ENCODE results near the gene SV2C.
"Not testable (repeated sequence)": the region's sequence is repeated elsewhere in the genome, so short reads cannot be mapped to it uniquely, and the experiment has no call there.

Gene SV2C

GRCh38 chr5:76082772-76083554 is at the start of gene SV2C:
Gene SV2C (plus strand): TSS chr5:76083383. CDS start chr5:76131751, 48,368 bp downstream.
- Histone ChIP-seq H3K9me3 (ENCODE audit: insufficient read depth, low read length, severe bottlenecking) (no peaks in the 10 kb centered on the region), H3K27ac (ENCODE audit: low read length) (no peak within 1 kb of the TSS), H4K20me1 (ENCODE audit: insufficient read depth, low read length) (no peaks in the 10 kb centered on the region), H3K9ac (ENCODE audit: low read depth, low read length) (no peak within 1 kb of the TSS), H3K79me2 (ENCODE audit: insufficient read depth, low read length) (no peaks in the 10 kb centered on the region), H2AFZ (ENCODE audit: low read depth, low read length) (no peak within 1 kb of the TSS), H3K27me3 (ENCODE audit: insufficient read depth, low read length, poor library complexity) (no peaks in the 10 kb centered on the region), H3K36me3 (ENCODE audit: insufficient read depth, low read length) (no peaks in the 10 kb centered on the region), H3K4me1 (ENCODE audit: insufficient read depth, low read length) (no peaks in the 10 kb centered on the region), H3K4me2 (ENCODE audit: insufficient read depth, low read length) (no peak within 1 kb of the TSS), H3K4me3 (ENCODE audit: low read depth in 1 of 2, low read length in 2 of 2) (no peak within 1 kb of the TSS)
- no peak for TF ChIP-seq EZH2 (IDR thresholded peaks at IDR 0.05; ENCODE audit: borderline replicate concordance, low read depth, low read length, severe bottlenecking)
- no peak for TF ChIP-seq CTCF (IDR thresholded peaks at IDR 0.05; ENCODE audit: borderline replicate concordance, extremely low read depth, low read length, poor library complexity, severe bottlenecking)
- no peak for ATAC-seq (ENCODE audit: insufficient read depth, low read depth)
- DNase-seq: no peak

- not testable (repeated sequence) for ATAC-seq (ENCODE audit: insufficient read depth, low read depth); H3K79me2 ChIP-seq (ENCODE audit: insufficient read depth, low read length); H3K9ac ChIP-seq (ENCODE audit: low read depth, low read length); H3K4me1 ChIP-seq (ENCODE audit: insufficient read depth, low read length); H3K27me3 ChIP-seq (ENCODE audit: insufficient read depth, low read length, poor library complexity); H3K4me3 ChIP-seq (ENCODE audit: low read depth in 1 of 2, low read length in 2 of 2); H3K9me3 ChIP-seq (ENCODE audit: insufficient read depth, low read length, severe bottlenecking); H3K36me3 ChIP-seq (ENCODE audit: insufficient read depth, low read length); H4K20me1 ChIP-seq (ENCODE audit: insufficient read depth, low read length); DNase-seq; H3K27ac ChIP-seq (ENCODE audit: low read length); H3K4me2 ChIP-seq (ENCODE audit: insufficient read depth, low read length); H2AFZ ChIP-seq (ENCODE audit: low read depth, low read length)
Measured at GRCh38 chr5:76037736-76038151, 45.4 kb upstream of the SV2C start.

- Histone ChIP-seq H3K27ac (ENCODE audit: low read length) (no peak overlapping the region), H4K20me1 (ENCODE audit: insufficient read depth, low read length) (no peaks in the 10 kb centered on the region), H3K36me3 (ENCODE audit: insufficient read depth, low read length) (no peaks in the 10 kb centered on the region), H3K4me2 (ENCODE audit: insufficient read depth, low read length) (no peak overlapping the region), H3K9me3 (ENCODE audit: insufficient read depth, low read length, severe bottlenecking) (no peaks in the 10 kb centered on the region), H3K9ac (ENCODE audit: low read depth, low read length) (no peak overlapping the region), H2AFZ (ENCODE audit: low read depth, low read length) (no peak overlapping the region), H3K27me3 (ENCODE audit: insufficient read depth, low read length, poor library complexity) (no peaks in the 10 kb centered on the region), H3K4me1 (ENCODE audit: insufficient read depth, low read length) (no peaks in the 10 kb centered on the region), H3K79me2 (ENCODE audit: insufficient read depth, low read length) (no peaks in the 10 kb centered on the region), H3K4me3 (ENCODE audit: low read depth in 1 of 2, low read length in 2 of 2) (no peak overlapping the region)
- TF ChIP-seq EZH2 (IDR thresholded peaks at IDR 0.05; ENCODE audit: borderline replicate concordance, low read depth, low read length, severe bottlenecking) (no peak), CTCF (IDR thresholded peaks at IDR 0.05; ENCODE audit: borderline replicate concordance, extremely low read depth, low read length, poor library complexity, severe bottlenecking) (no peak)
- ATAC-seq (ENCODE audit: insufficient read depth, low read depth) (no peak), DNase-seq (no peak)
Measured at GRCh38 chr5:76038212-76038611, 45.0 kb upstream of the SV2C start.

GRCh38 chr5:76040806-76041205 is 42.4 kb upstream of the SV2C start:
- no peaks in the 10 kb centered on the region for H4K20me1 ChIP-seq (ENCODE audit: insufficient read depth, low read length)
- DNase-seq (no peak), ATAC-seq (ENCODE audit: insufficient read depth, low read depth) (no peak)
- H3K9ac ChIP-seq (ENCODE audit: low read depth, low read length): no peak overlapping the region
- H2AFZ ChIP-seq (ENCODE audit: low read depth, low read length): no peak overlapping the region
- no peaks in the 10 kb centered on the region for H3K79me2 ChIP-seq (ENCODE audit: insufficient read depth, low read length)
- no peaks in the 10 kb centered on the region for H3K9me3 ChIP-seq (ENCODE audit: insufficient read depth, low read length, severe bottlenecking)
- H3K36me3 ChIP-seq (ENCODE audit: insufficient read depth, low read length): no peaks in the 10 kb centered on the region
- H3K27ac ChIP-seq (ENCODE audit: low read length): no peak overlapping the region
- H3K4me3 ChIP-seq (ENCODE audit: low read depth in 1 of 2, low read length in 2 of 2): no peak overlapping the region
- no peaks in the 10 kb centered on the region for H3K4me1 ChIP-seq (ENCODE audit: insufficient read depth, low read length)
- no peak for TF ChIP-seq CTCF (IDR thresholded peaks at IDR 0.05; ENCODE audit: borderline replicate concordance, extremely low read depth, low read length, poor library complexity, severe bottlenecking)
- no peak for TF ChIP-seq EZH2 (IDR thresholded peaks at IDR 0.05; ENCODE audit: borderline replicate concordance, low read depth, low read length, severe bottlenecking)
- H3K27me3 ChIP-seq (ENCODE audit: insufficient read depth, low read length, poor library complexity): no peaks in the 10 kb centered on the region
- H3K4me2 ChIP-seq (ENCODE audit: insufficient read depth, low read length): no peak overlapping the region
